Measurements from ENCODE around the gene ZNF106.

DNA sequence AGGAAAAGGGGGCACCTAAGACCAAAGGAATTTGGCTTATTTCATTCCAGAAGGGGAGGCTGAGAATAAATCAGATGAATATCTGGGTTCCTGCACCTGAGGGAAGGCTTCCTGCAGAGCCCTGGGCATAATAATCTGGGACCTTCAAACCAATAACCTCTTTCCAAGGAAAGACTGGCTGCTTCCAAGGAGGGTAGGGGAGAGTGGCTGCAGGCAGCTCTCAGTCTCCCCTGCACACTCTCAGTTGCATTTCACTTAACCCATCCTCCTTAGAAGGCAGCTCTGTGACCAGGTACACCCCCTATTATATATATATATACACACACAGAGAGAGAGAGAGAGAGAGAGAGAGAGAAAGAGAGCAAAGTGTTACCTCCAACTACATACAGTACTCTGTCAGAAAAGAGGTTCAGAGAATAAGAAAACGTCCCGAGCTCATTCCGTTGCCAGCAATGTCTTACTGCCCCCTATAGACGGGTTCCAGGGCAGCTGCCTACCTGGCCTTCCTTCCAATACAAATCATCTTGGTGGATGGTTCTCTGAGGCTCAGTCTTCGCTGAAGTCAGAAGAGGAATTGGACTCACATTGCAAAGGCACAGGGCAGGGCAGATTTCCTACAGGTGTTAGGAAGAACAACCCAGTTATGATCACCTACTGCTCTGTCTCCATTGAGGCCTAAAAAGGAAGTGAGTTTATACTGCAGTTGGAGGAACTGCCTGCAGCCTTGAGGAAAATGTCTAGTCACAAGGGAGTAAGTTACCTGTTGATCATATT, 105.5 kb downstream of the ZNF106 start:
- TF ChIP-seq, protein P1, sequence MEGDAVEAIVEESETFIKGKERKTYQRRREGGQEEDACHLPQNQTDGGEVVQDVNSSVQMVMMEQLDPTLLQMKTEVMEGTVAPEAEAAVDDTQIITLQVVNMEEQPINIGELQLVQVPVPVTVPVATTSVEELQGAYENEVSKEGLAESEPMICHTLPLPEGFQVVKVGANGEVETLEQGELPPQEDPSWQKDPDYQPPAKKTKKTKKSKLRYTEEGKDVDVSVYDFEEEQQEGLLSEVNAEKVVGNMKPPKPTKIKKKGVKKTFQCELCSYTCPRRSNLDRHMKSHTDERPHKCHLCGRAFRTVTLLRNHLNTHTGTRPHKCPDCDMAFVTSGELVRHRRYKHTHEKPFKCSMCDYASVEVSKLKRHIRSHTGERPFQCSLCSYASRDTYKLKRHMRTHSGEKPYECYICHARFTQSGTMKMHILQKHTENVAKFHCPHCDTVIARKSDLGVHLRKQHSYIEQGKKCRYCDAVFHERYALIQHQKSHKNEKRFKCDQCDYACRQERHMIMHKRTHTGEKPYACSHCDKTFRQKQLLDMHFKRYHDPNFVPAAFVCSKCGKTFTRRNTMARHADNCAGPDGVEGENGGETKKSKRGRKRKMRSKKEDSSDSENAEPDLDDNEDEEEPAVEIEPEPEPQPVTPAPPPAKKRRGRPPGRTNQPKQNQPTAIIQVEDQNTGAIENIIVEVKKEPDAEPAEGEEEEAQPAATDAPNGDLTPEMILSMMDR (IDR thresholded peaks at IDR 0.05; ENCODE audit: low read depth, low read length, missing input control): peak; percentile 33
- no peak for TF ChIP-seq GABPA (IDR thresholded peaks at IDR 0.05 in 1 of 2, conservative IDR thresholded peaks at IDR 0.05 in 1 of 2)
- TF ChIP-seq, protein P2, sequence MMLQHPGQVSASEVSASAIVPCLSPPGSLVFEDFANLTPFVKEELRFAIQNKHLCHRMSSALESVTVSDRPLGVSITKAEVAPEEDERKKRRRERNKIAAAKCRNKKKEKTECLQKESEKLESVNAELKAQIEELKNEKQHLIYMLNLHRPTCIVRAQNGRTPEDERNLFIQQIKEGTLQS (IDR thresholded peaks at IDR 0.05): no peak
- no peak for TF ChIP-seq SP1 (IDR thresholded peaks at IDR 0.05)
- TF ChIP-seq, protein P3, sequence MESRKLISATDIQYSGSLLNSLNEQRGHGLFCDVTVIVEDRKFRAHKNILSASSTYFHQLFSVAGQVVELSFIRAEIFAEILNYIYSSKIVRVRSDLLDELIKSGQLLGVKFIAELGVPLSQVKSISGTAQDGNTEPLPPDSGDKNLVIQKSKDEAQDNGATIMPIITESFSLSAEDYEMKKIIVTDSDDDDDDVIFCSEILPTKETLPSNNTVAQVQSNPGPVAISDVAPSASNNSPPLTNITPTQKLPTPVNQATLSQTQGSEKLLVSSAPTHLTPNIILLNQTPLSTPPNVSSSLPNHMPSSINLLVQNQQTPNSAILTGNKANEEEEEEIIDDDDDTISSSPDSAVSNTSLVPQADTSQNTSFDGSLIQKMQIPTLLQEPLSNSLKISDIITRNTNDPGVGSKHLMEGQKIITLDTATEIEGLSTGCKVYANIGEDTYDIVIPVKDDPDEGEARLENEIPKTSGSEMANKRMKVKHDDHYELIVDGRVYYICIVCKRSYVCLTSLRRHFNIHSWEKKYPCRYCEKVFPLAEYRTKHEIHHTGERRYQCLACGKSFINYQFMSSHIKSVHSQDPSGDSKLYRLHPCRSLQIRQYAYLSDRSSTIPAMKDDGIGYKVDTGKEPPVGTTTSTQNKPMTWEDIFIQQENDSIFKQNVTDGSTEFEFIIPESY (IDR thresholded peaks at IDR 0.05): no peak
- TF ChIP-seq TAF1 (conservative IDR thresholded peaks at IDR 0.05): no peak
- TF ChIP-seq, protein P4, sequence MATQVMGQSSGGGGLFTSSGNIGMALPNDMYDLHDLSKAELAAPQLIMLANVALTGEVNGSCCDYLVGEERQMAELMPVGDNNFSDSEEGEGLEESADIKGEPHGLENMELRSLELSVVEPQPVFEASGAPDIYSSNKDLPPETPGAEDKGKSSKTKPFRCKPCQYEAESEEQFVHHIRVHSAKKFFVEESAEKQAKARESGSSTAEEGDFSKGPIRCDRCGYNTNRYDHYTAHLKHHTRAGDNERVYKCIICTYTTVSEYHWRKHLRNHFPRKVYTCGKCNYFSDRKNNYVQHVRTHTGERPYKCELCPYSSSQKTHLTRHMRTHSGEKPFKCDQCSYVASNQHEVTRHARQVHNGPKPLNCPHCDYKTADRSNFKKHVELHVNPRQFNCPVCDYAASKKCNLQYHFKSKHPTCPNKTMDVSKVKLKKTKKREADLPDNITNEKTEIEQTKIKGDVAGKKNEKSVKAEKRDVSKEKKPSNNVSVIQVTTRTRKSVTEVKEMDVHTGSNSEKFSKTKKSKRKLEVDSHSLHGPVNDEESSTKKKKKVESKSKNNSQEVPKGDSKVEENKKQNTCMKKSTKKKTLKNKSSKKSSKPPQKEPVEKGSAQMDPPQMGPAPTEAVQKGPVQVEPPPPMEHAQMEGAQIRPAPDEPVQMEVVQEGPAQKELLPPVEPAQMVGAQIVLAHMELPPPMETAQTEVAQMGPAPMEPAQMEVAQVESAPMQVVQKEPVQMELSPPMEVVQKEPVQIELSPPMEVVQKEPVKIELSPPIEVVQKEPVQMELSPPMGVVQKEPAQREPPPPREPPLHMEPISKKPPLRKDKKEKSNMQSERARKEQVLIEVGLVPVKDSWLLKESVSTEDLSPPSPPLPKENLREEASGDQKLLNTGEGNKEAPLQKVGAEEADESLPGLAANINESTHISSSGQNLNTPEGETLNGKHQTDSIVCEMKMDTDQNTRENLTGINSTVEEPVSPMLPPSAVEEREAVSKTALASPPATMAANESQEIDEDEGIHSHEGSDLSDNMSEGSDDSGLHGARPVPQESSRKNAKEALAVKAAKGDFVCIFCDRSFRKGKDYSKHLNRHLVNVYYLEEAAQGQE (IDR thresholded peaks at IDR 0.05): no peak
- no peak for TF ChIP-seq EGR1 (IDR thresholded peaks at IDR 0.05; ENCODE audit: low read depth in 2 of 2)
- TF ChIP-seq RXRA (IDR thresholded peaks at IDR 0.05): no peak
- no peak for TF ChIP-seq YY1 (IDR thresholded peaks at IDR 0.05)
- peak; percentile 61 to 71 for TF ChIP-seq RAD21 (IDR thresholded peaks at IDR 0.05)
- TF ChIP-seq FOXA1 (IDR thresholded peaks at IDR 0.05): no peak

All from liver (tissue), 3 donors.